Bronchial epithelial cell (primary cell): ENCODE data around the gene STOML1. TPM values are rescaled to one million over a fixed set of nuclear protein-coding genes. Genes with fewer than 3 reads are reported as not detected.

Source experiments
- DNase-seq: peaks from one replicate; pipeline ENCODE4 v3.0.0-alpha.2; 2010; ENCODE audit warnings: low read depth
- FAIRE-seq: peaks from 2 replicates; lab custom pipeline; 2011; peaks lifted over from hg19 to GRCh38; lab: Jason Lieb, UNC
- H3K27me3 ChIP-seq: 2 replicates; pipeline ENCODE4 v1.5.1; 2011; ENCODE audit warnings: low read length; ENCODE audit not compliant: control insufficient read depth, insufficient read depth
- H3K36me3 ChIP-seq: 2 replicates; pipeline ENCODE4 v1.5.1; 2011; ENCODE audit warnings: low read length; ENCODE audit not compliant: control insufficient read depth, insufficient read depth
- H3K4me3 ChIP-seq: 2 replicates; pipeline ENCODE4 v1.5.1; 2011; ENCODE audit warnings: mild to moderate bottlenecking, low read depth, low read length, control low read depth
- CTCF ChIP-seq: IDR thresholded peaks from 2 replicates; pipeline ENCODE4 v1.5.1; 2011; ENCODE audit warnings: mild to moderate bottlenecking, moderate library complexity, low read length, control low read depth, inconsistent platforms; ENCODE audit not compliant: insufficient read depth, severe bottlenecking
- total RNA-seq: library from RNA; depleted of rRNA; stranded (reverse); fragments of >200 nt; gene quantifications from 2 replicates; pipeline ENCODE4 v1.2.1, GENCODE V29; 2014

STOML1 gene
- total RNA-seq, 1 donor from 2014 or later = 9.5 TPM

GRCh38 chr15:74032606-74033561, 40.8 kb upstream of the STOML1 start:
- Histone ChIP-seq H3K4me3 (no peak overlapping the region), H3K27me3 (no peaks in the 10 kb centered on the region), H3K36me3 (peaks cover 23% of the 10 kb centered on the region)
- DNase-seq (no peak), FAIRE-seq (no peak)
- TF ChIP-seq CTCF = no peak

- peaks cover 23% of the 10 kb centered on the region for H3K36me3 ChIP-seq
- no peak for TF ChIP-seq CTCF
- DNase-seq (no peak), FAIRE-seq (no peak)
- H3K27me3 ChIP-seq = no peaks in the 10 kb centered on the region
- no peak overlapping the region for H3K4me3 ChIP-seq
Observed at GRCh38 chr15:74032046-74032445, 40.0 kb upstream of the STOML1 start.

GRCh38 chr15:74028646-74029045, 36.6 kb upstream of the STOML1 start:
- H3K27me3 ChIP-seq = no peaks in the 10 kb centered on the region
- no peak for DNase-seq
- FAIRE-seq = no peak
- peaks cover 23% of the 10 kb centered on the region for H3K36me3 ChIP-seq
- no peak for TF ChIP-seq CTCF
- H3K4me3 ChIP-seq = no peak overlapping the region

- Histone ChIP-seq H3K36me3 (peaks cover 21% of the 10 kb centered on the region), H3K27me3 (no peaks in the 10 kb centered on the region), H3K4me3 (no peak overlapping the region)
- no peak for TF ChIP-seq CTCF
- DNase-seq (no peak), FAIRE-seq (no peak)
Observed at GRCh38 chr15:74027688-74028087, 35.6 kb upstream of the STOML1 start.

GRCh38 chr15:74025436-74025835, 33.3 kb upstream of the STOML1 start:
- H3K4me3 ChIP-seq = no peak overlapping the region
- FAIRE-seq (no peak), DNase-seq (no peak)
- no peaks in the 10 kb centered on the region for H3K27me3 ChIP-seq
- peaks cover 22% of the 10 kb centered on the region for H3K36me3 ChIP-seq
- TF ChIP-seq CTCF = no peak
